ENCODE data around the gene TSPAN9. TPM values are rescaled to one million over a fixed set of nuclear protein-coding genes. Genes with fewer than 3 reads are reported as not detected.

Gene TSPAN9
- total RNA-seq, 4 donors from 2014 or later: 13.7 to 35.4 (median 26.7) TPM

GRCh38 chr12:3320881-3321509 lies 243.8 kb downstream of the TSPAN9 start:
- intact Hi-C loops (cut with DNase I): no loop called here
- TF ChIP-seq EP300 (IDR thresholded peaks at IDR 0.05): no peak
- no peak for TF ChIP-seq POLR2AphosphoS5 (IDR thresholded peaks at IDR 0.05)
- no peak for TF ChIP-seq CTCF (IDR thresholded peaks at IDR 0.05)
- TF ChIP-seq POLR2A (IDR thresholded peaks at IDR 0.05; ENCODE audit: low read depth): no peak
- no peak for DNase-seq (ENCODE audit: extremely low spot score)
- Histone ChIP-seq H3K36me3 (no peaks in the 10 kb centered on the region), H3K27ac (replicated peaks in 1 of 4) (no peak overlapping the region), H3K4me3 (no peak overlapping the region), H3K9me3 (no peaks in the 10 kb centered on the region), H3K4me1 (no peaks in the 10 kb centered on the region), H3K27me3 (peaks cover 0 to 7% (median 0%) of the 10 kb centered on the region in 4 donors)
- WGBS: 81% methylated on average over 6 of the region's 17 CpGs

- Histone ChIP-seq H3K4me3 (no peak overlapping the region), H3K4me1 (no peaks in the 10 kb centered on the region), H3K9me3 (no peaks in the 10 kb centered on the region), H3K27me3 (peaks cover 0 to 7% (median 0%) of the 10 kb centered on the region in 4 donors), H3K27ac (replicated peaks in 1 of 4) (no peak overlapping the region), H3K36me3 (no peaks in the 10 kb centered on the region)
- TF ChIP-seq CTCF (IDR thresholded peaks at IDR 0.05) (no peak), EP300 (IDR thresholded peaks at IDR 0.05) (no peak), POLR2AphosphoS5 (IDR thresholded peaks at IDR 0.05) (no peak), POLR2A (IDR thresholded peaks at IDR 0.05; ENCODE audit: low read depth) (no peak)
- WGBS: 86% methylated on average over 2 of the region's 2 CpGs
- intact Hi-C loops (cut with DNase I): no loop called here
- no peak for DNase-seq (ENCODE audit: extremely low spot score)
These were observed 244.7 kb downstream of the TSPAN9 start for GRCh38 chr12:3321881-3322280.

GRCh38 chr12:3323002-3323685 lies 246.0 kb downstream of the TSPAN9 start:
- H3K27me3 ChIP-seq: peaks cover 0 to 7% (median 0%) of the 10 kb centered on the region in 4 donors
- H3K4me3 ChIP-seq: no peak overlapping the region
- intact Hi-C loops (cut with DNase I): no loop called here
- H3K36me3 ChIP-seq: no peaks in the 10 kb centered on the region
- WGBS: 85% methylated on average over 7 of the region's 12 CpGs
- no peak overlapping the region for H3K27ac ChIP-seq (replicated peaks in 1 of 4)
- no peak for DNase-seq (ENCODE audit: extremely low spot score)
- no peak for TF ChIP-seq POLR2A (IDR thresholded peaks at IDR 0.05; ENCODE audit: low read depth)
- H3K9me3 ChIP-seq: no peaks in the 10 kb centered on the region
- H3K4me1 ChIP-seq: no peaks in the 10 kb centered on the region

DNA sequence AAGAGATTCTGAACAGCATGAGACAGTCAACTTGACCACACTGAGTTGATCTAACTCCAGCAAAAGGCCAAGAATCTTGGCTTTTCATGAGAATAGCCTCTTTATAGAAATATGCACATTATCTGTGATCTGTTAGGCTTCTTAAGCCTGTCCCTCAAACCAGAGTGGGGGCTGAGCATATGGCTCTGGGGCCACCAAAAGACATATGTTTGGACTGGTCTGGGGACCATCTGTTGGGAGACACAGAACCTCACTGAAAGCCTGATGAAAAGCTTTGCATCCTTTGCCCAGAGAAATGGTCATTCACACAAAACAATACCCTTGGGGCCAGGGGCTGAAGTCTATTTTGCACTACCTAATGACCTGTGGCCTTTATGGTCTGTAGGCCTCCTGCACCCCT lies 248.6 kb downstream of the TSPAN9 start:
- H3K4me3 ChIP-seq: no peak overlapping the region
- H3K9me3 ChIP-seq: no peaks in the 10 kb centered on the region
- H3K27me3 ChIP-seq: peaks cover 0 to 7% (median 0%) of the 10 kb centered on the region in 4 donors
- intact Hi-C loops (cut with DNase I): loop anchor here (5.0 kb wide), 1 partner anchor 282 kb away; no protein-coding TSS in a partner anchor
- H3K36me3 ChIP-seq: no peaks in the 10 kb centered on the region
- no peak for DNase-seq (ENCODE audit: extremely low spot score)
- no peaks in the 10 kb centered on the region for H3K4me1 ChIP-seq
- no peak for TF ChIP-seq CTCF (IDR thresholded peaks at IDR 0.05)
- no peak for TF ChIP-seq EP300 (IDR thresholded peaks at IDR 0.05)
- H3K27ac ChIP-seq (replicated peaks in 1 of 4): no peak overlapping the region

DNA sequence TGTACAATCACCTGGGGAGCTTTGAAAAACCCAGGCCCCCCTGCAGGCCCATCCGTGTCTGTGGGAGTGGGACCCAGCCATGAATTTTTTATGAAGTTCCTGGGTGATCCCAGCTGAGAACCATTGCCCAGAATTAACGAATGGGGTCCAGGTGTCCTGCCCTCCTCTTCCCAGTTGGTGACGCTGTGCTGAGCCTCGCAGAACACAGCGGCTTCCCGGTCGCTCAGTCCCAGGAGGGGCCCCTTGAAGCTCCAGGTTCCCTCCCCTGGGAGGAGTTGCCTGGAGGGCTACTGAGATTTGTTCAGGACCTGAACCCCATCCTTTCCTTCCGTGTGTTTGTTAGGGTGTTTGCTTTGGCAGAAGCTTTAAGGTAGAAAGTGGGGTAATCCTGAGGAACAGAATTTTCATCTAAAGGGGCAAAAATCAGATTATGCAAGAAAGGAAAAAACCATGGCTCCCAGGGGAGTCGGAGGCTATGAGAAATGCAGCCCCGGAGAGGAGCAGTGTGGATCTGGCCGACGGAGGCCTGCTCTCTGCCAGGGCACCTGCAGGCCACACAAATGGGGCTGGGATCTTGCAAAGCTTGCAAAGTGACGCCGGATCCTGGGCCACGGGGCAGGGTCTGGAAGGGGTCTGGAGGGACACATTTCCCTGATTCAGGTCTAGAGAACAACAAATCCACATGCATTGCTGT lies 249.1 kb downstream of the TSPAN9 start:
- no peaks in the 10 kb centered on the region for H3K36me3 ChIP-seq
- H3K27ac ChIP-seq (replicated peaks in 1 of 4): no peak overlapping the region
- DNase-seq (ENCODE audit: extremely low spot score): no peak
- no peaks in the 10 kb centered on the region for H3K9me3 ChIP-seq
- intact Hi-C loops (cut with DNase I): loop anchor here (5.0 kb wide), 1 partner anchor 281 kb away; no protein-coding TSS in a partner anchor
- 85% methylated on average over 14 of the region's 15 CpGs for WGBS
- no peaks in the 10 kb centered on the region for H3K4me1 ChIP-seq
- TF ChIP-seq POLR2AphosphoS5 (IDR thresholded peaks at IDR 0.05) (no peak), EP300 (IDR thresholded peaks at IDR 0.05) (no peak), POLR2A (IDR thresholded peaks at IDR 0.05; ENCODE audit: low read depth) (no peak), CTCF (IDR thresholded peaks at IDR 0.05) (no peak)
- H3K27me3 ChIP-seq: peaks cover 0 to 7% (median 0%) of the 10 kb centered on the region in 4 donors
- H3K4me3 ChIP-seq: no peak overlapping the region
